Muscle of back (tissue), 11 donors: ENCODE results near the gene DMRTC2. TPM values are rescaled to one million over a fixed set of nuclear protein-coding genes. Genes with fewer than 3 reads are reported as not detected.

ENCODE experiments used
- DNase-seq, 3 donors: peaks; one replicate each; pipeline versions ENCODE4 v3.0.0 to v3.0.0-alpha.2; 2013
- polyA plus RNA-seq, 10 donors: library from polyadenylated mRNA; unstranded; fragments of 120-200 nt; gene quantifications; one replicate each; pipeline ENCODE4 v1.2.1, GENCODE V29; 2013; ENCODE audit not compliant: insufficient read length in 10 of 10

DMRTC2 gene
- polyA plus RNA-seq, 10 donors = 0.16 to 0.43 TPM; not detected in 8

DNA sequence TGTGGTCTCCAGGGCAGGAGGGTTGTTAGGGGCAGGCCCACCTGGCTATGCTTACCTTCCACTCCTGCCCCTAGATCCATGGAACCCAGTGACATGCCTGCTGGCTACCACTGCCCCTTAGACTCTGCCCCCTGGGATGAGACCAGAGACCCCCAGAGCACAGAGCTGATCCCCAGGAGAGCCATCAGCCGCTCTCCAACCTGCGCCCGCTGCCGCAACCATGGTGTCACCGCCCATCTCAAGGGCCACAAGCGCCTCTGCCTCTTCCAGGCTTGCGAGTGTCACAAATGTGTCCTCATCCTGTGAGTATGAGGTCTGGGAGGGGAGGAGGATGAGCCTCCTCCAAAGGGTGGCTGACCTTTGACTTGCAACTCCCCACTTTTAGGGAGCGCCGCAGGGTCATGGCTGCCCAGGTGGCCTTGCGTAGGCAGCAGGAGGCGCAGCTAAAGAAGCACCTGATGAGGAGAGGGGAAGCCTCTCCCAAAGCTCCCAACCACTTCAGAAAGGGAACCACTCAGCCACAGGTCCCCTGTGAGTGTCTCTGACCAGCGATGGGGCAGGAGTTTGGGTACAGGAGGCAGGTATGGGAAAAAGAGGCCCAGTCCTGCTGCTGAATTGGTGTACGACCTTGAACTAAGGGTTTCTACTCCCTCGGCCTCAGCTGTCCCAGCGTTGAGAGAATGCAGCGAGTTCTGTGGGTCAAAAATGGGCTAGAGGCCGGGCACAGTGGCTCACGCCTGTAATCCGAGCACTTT, 2.7 kb downstream of the DMRTC2 start:
- no peak for DNase-seq

DNA sequence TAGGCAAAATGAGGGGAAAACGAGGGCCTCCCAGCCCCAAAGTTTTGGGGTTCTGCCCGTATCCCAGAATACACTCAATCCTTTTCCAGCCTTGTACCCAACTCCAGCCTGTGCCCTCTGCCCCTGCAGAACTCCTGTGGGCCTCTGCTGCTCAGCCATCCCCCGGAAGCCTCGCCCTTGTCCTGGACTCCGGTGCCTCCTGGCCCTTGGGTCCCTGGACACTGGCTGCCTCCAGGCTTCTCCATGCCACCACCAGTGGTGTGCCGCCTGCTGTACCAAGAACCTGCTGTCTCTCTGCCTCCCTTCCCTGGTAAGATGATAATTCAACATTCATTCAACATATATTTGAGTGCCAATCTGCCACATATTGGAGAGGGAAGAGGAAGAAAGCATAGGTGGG, 3.8 kb downstream of the DMRTC2 start:
- DNase-seq = no peak

DNA sequence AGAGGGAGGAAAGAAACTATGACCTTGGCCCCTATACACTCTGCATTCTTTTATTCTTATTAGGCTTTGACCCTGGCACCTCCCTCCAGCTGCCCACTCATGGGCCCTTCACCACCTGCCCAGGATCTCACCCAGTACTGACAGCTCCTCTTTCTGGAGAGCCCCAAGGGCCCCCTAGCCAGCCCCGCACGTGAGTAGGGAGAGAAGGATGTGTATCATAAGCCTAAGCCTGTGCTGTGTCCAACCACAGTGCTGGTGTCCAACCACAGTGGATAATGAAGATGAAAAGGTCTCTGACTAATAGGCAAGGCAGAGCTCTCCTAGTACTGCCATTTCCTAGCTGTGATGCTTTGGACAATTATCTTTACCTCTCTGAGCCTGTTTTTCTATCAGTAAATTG, 4.2 kb downstream of the DMRTC2 start:
- DNase-seq = no peak

DNA sequence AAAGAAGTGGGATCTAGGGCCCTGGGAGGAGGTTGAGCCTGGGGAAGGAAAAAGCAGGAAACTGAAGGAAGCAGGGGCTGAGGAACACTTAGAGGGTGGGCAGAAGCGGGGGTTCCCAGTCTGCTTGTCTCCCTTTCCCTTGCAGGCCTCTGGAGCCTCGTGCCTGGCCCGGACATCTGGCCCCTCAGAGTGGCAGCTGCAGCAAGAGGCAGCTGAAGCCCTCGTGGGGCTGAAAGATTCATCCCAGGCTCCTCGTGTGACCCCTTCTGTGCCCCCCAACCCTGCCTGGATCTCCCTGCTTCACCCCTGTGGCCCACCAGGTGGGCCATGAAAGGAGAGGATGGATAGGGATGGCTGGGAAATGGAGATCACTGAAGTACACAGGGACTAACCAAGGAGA, 5.5 kb downstream of the DMRTC2 start:
- no peak for DNase-seq

DNA sequence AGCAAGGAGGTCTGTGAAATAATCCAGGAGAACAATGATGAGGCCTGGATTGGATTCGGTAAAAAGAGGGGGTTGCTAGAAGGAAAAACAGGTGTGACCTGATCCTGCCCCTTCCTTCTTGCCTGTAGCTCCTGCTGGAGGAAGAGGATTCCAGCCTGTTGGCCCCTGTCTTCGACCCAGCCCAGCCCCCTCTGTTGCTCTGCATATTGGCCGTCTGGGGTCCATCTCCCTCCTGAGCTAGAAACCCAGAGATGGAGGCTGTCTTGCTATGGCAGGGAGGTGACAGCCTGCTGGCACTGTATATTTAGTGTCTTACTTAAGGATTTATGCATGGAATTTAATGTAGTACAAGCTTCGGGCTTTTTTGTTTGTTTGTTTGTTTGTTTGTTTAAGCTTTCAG, 6.6 kb downstream of the DMRTC2 start:
- DNase-seq = no peak

DNA sequence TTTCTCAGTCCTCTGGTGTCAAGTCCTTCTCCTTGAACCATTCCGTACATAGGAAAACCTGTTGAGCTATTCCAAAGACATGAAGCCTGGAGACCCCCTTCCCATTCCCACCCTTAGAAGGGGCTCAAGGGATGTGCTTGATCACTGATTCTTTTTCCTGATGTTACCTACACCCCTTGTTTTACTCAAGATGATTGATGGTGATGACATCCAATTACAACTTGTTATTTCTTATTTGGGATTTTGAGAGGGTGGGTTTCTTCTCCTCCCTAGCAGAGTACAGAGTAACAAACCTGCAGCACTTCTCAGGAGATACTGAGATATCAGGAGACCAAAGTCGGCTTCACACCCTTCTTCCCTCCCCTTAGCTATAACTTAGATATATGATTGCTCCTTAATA, 8.5 kb downstream of the DMRTC2 start:
- no peak for DNase-seq

DNA sequence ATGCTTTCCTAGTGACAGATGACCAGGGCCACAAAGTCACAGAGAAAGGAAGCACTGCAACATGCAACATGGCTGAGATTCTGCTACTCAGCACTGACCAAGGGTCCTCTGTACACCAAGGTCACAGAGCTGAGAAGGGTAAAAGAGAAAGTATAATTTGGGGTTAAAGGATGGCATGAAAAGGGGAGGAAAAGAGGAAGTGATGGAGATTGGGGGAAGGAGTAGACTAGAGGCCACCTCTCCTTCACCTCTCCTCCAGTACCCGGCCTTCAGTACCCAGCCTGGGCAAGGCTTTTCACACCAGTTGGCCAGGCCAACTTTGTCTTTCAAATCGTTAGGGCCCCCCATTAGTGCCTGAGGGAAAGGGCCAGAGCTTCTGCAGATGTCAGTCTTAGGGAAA, 8.9 kb downstream of the DMRTC2 start:
- no peak for DNase-seq

DNA sequence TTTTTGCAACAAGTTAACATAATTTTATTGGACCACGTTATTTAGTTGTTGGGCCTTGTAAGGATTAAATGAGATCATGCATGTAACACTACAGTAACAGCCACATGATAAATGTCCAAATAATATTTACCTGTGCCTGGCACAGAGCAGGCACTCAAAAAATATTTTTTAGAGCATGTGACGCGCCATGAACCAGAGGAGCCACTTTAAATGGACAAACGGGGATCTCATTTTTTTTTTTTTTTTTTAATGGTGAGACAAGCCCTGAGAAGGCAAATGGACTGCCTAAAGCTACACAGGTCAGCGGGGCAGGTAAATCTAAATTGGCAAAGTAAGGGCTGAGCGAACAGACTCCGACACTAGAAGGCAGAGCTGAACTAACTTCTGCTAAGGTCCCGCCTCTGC, 14.4 kb downstream of the DMRTC2 start:
- DNase-seq = no peak

DNA sequence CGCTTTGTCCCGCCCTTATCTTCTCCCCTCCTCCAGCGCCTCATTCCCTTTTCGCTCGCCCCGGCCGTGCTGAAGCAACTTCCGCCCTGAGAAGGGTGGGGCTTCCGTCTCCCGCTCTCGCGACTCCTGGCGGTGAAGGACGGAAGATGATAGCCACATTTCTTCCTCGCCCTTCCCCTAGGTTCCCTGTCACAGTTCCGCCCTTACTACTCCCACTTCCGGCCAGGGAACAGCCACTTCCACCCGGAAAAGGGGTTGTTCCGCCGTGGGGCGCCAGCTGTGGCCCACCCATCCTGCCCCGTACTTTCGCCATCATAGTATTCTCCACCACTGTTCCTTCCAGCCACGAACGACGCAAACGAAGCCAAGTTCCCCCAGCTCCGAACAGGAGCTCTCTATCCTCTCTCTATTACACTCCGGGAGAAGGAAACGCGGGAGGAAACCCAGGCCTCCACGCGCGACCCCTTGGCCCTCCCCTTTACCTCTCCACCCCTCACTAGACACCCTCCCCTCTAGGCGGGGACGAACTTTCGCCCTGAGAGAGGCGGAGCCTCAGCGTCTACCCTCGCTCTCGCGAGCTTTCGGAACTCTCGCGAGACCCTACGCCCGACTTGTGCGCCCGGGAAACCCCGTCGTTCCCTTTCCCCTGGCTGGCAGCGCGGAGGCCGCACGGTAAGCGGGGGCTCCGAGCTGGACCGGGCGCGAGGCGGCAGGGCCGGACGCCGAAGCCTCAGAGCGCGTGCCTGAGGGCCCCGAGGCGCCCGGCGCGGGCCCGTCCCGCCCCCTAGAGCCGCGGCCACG, 15.0 kb downstream of the DMRTC2 start, which contains the start of gene RPS19:
TSS of gene RPS19 (plus strand) at position 638 of the 801 bp plus-strand sequence. CDS start 520 bp downstream, outside the sequence.
- peak; percentile 99 to 100 (median 100) for DNase-seq

DNA sequence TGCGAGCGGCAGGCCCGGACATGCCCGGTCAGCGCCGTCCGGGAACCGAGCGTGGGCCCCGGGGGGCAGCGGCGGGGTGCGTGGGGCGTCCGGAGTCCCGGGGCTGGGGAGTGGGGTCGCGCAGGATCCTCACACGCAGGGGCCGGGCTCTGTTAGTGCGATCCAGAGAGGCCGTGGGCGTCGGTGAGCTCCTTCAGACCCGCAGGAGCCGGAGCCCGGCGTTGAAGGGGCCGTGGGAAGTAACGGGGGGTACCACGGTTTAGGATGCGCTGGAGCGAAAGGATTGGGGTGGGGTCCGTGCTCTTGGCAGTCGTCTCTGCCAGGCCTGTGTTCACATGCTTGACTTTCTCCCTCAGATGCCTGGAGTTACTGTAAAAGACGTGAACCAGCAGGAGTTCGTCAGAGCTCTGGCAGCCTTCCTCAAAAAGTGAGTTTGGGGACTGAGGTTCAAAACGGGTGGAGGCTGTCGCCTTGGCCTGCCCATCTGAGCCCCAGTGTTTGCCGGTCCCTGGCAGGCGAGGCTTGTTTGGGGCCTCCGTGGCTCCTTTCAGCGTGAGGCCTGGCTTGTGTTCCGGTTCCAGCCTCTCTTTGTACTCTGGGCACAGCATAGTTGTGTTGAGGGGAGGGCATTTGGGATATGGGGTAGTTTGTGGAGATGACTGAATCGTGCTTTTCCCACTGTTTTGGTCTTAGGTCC, 15.7 kb downstream of the DMRTC2 start:
- DNase-seq = peak in 1 of 3 donors; percentile 65

DNA sequence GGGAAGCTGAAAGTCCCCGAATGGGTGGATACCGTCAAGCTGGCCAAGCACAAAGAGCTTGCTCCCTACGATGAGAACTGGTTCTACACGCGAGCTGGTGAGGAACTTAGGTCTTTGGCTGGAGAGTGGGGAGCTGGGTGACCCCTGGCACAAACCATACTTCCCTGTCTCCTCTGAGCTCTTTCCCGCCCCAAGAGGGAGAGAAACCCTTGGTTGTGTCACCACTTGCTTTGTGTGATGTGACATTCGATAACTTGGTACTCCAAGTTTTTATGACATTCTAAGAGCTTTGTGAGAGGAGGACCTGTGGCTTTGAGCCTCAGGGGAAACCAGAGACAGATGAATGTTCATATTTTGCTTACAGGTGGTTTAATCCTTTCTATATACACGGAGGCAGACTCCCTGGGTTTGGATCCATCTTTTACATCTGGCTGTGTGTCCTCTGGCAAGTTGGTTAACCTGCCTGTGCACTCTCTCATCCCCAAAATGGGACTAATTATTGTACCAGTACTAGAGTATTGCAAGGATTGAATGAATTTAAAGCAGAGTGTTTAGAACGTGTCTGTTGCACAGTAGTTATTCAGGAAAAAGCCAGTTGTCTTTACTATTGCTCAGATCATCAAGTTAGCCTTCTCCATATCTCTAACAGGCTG, 16.4 kb downstream of the DMRTC2 start:
- DNase-seq = no peak

DNA sequence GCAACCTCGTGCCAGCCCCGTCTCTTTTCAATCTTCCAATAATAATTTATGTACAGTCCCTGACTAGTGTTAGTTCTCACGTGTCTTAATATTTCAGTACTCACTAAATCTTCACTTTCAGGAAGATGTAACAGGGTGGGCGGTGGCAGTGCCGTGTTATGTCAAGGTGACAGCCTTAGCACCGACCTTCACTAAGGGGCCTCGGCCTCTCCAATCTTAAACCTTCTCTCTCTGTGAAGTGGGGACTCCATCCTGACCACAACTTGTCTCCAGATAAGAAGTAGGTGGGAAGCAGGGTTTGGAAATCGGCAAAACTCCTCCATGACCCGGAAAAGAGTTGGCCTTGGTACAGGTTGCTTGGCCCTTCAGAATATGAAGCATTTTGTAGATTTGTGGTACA, 17.0 kb downstream of the DMRTC2 start:
- no peak for DNase-seq

DNA sequence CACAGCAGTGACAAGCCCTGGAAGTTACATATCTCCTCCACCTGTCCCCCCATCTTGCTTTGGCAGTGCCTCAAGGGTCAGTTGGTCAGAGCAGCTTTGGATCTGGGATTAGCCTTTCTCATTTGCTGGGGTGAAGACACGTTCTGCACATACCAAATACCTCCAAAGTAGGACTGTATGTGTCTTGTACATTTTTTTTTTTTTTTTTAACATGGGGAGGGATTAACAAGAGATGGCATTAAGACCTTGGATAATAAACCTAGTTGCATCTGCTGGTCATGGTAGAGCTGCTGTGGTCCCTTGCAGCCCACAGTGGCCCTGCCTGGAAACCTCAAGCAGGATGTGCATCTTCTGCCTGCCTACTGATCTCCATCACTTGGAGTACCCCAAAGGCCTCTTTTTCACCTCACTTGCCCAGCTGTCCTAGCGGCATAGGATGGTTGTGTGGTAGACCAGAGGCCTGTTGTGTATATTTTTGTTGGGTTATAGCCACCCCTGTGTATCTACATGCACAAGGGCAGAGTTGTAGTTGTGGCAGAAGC, 17.7 kb downstream of the DMRTC2 start:
- DNase-seq = no peak

DNA sequence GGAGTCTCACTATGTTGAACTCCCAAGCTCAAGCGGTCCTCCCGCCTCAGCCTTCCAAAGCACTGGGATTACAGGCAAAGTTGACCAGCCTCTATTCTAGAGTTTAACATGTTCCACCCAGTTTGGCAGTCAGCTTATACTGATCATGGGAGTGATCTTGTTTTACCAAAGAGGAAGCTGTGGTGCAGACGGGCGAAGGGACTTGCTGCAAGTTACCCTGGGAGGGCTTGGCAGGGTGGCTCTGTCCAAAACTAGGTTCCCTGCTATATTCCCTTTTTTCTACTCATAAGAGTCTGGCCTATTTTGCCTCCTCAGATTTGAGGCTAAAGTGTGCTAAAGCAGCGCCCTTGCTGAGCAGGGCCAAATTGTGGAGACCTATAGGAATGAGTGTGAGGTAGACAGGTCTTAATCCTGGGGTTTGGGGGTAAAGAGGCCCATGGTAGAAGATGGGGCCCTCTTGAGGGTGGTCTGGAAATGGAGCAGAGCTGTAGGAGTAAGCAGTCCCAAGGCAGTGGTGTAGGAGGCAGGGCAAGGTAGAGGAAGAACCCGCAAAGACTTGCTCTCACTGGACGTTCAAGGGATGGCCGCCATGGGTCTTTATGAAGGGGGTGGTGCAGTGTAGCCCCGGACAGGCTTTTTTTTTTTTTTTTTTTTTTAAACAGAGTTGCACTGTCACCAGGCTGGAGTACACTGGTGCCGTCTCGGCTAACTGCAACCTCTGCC, 18.5 kb downstream of the DMRTC2 start:
- DNase-seq = no peak

DNA sequence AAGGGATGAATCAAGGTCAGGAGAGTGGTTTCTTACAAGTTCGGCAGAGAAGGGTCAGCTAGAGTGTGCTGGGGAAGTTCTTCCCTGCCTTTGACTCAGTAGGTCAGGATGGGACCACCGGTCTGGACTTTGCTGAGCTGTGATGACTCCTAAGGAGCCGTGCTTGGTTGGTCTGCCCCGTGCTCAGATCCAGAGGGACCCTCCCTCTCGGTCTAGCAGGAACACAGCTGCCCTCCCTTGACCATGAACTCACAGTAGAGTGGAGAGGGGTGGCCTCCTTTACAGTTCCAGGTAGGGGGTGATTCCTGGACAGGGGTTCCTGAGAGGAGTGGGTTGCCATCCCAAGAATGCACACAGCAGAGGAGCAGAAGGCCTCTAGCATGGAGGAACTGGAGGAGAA, 19.5 kb downstream of the DMRTC2 start:
- no peak for DNase-seq

DNA sequence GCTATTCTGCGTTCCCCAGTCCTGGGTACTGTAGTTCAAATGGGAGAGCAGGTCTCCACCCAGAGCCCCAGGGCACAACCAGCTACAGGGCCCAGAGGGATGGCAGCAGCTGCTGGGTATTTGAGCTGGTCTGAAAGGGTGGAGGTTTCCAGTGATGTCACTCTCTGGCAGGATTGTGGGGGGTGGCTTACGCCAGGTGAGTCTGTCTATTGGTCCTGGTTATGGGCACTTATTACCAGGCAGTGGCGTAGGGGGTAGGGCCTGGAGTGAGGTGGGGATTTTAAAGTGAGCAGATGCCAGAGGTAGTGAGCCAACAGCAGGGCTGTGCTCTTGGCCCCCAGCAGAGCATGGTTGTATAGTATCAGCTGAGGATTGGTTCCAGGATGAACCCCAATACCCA, 21.4 kb downstream of the DMRTC2 start:
- no peak for DNase-seq

DNA sequence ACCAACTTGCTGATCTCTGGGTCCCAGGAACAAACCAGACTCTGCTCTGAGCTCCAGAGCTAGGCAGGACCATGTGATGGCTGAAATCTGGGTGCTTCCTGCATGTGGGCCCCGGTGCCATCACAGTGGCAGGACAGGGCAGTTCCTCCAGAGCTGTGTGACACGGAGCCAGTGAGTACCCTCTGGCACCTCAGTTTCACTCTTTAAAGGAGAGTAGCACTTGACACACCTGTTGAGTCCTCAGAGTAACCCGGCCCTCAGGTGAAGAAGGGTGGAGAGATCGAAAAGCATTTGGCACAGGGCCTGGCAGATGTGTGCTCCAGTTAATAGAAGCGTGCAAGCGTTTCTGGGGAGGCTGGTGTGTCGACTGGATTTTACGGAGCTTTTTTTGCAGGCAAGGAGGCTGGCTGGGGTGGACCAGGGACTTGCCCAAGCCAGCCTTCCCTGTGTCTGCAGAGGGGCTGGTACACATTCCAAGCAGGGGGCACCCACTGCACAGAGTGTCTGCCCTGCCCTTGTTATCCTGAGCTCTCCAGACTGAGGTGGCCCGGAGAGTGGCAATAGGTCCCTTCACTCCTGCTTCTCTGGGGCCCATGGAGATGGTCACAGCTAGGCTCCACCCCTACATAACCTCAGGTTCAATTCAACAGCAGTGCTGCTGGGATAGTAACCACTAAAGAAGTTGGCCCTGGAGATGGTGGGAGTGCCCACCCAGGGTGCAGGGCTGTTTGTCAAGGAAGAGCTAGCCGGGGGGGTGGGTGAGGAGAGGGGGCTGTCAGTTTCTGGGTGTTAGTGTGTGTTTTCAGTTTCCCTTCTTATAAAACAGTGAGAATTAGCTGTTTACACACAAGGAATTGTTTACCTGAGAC, 23.5 kb downstream of the DMRTC2 start:
- no peak for DNase-seq

DNA sequence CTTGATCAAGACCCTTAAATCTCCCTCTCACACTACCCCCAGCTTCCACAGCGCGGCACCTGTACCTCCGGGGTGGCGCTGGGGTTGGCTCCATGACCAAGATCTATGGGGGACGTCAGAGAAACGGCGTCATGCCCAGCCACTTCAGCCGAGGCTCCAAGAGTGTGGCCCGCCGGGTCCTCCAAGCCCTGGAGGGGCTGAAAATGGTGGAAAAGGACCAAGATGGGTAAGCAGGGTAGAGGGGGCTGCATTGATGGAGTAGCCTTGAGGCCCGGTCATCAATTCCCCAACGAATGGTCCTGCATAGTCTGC, 24.1 kb downstream of the DMRTC2 start:
- no peak for DNase-seq

DNA sequence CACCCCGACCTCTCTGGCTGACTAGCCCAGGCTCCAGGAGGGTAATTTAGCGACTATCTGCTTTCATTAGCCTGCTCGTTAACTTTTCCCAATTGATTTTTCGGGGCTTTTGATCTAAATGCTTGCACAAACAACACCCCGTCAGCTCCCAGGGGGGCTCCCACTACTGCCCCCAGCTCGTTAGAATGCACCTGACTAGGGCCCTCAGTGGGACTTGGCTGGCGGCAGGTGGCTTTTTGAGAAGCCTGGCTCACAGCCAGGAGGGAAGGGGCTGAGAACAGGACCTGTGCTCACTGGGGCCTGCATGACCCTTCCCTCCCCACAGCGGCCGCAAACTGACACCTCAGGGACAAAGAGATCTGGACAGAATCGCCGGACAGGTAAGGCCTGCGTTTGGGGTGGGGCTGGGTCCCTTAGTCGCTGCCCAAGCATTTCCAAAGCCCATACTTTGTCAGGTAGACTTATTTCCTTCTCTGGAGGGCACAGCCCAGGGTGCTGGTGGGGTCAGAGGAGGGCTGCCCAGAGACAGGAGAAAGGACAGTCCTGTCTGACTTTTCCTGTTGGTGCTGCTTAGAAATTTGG, 24.6 kb downstream of the DMRTC2 start:
- DNase-seq = no peak

DNA sequence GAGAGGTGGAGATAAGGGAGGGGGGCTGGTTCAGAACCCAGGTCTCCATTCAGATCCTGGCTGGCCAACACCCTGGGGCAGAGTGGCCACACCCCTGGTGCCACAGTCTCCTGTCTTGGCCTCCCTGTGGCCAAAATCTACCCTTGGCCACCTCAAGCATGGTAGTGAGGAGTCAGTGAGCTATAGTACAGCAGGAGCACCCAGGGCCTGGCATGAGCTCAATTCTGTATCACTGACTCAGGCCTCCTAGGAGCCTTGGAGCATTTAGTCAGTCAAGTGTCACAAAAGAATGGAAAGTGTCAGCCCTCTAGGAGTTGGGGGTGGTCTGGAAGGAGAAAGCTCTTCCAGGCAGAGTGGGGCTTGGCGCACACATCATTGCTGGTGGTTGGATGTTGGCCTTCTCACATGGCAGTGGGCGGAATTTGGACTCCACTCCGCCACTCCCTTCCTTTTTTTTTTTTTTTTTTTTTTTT, 25.6 kb downstream of the DMRTC2 start:
- DNase-seq = no peak
